ENCODE data around the gene NDUFV1.

DNA sequence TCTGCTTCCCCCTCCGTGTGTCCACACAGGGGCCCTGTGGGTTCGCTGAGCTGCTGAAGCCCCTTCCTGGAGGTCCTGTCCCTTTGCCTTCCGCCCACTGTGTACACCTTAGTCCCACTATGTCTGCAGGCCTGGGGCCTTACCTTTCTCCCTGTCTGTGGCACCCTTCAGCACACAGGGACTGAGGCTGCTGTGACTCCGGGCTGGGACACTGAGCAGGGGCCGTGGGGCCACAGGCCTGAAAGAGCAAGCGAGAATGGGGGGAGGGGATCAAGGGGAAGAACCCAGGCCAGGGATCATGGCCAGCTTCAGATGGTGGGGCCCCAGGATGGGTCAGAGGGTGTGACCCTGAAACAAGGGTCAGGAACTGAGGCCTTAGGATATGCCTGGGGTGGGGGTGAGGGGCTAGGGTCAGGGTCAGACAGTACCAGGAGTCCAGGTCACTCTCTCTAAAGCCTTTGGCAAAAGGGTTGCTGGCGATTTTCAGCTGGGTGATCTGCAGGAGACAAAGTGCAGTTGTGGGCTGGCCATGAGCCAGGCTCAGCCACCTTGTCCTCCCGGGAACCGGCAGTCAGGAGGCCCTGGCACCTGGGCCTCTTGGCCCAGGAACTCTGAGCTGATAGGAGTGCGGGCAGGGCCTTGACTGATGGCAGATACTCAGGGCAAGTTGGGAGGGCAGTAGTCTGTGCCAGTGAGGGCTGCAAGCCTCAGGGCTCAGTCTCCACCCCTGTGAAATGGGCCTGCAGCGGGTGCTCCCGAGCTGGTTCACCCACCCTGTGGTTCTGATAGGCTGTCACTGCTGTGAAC, 25.6 kb downstream of the NDUFV1 start:
- TF ChIP-seq POLR2A (IDR thresholded peaks at IDR 0.05): no peak
- TF ChIP-seq, protein P1, sequence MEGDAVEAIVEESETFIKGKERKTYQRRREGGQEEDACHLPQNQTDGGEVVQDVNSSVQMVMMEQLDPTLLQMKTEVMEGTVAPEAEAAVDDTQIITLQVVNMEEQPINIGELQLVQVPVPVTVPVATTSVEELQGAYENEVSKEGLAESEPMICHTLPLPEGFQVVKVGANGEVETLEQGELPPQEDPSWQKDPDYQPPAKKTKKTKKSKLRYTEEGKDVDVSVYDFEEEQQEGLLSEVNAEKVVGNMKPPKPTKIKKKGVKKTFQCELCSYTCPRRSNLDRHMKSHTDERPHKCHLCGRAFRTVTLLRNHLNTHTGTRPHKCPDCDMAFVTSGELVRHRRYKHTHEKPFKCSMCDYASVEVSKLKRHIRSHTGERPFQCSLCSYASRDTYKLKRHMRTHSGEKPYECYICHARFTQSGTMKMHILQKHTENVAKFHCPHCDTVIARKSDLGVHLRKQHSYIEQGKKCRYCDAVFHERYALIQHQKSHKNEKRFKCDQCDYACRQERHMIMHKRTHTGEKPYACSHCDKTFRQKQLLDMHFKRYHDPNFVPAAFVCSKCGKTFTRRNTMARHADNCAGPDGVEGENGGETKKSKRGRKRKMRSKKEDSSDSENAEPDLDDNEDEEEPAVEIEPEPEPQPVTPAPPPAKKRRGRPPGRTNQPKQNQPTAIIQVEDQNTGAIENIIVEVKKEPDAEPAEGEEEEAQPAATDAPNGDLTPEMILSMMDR (IDR thresholded peaks at IDR 0.05): no peak
